Measurements from ENCODE around the gene INPP5A.
"Not testable (repeated sequence)": the region's sequence is repeated elsewhere in the genome, so short reads cannot be mapped to it uniquely, and the experiment has no call there.

INPP5A gene

DNA sequence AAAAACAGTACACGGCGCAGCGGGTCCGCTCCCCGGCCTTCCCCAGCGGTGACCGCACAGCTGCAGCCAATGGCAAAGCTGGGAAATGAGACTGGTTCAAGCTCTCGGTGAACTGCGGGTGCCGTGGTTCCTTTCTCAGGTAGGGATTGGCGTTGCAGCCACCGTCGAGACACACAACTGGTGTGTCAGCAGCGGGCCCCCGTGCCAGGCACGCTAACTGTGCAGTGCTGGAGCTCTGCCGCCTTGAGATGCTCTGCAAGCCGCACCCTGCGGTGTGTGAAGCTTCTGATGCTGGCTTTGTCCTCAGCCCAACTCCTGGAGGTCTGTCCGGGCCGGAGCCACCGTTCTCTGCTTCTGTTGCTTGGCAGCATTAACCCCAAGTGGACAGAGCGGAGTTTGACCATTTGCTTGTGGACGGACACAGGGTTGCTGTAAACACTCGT, 269.0 kb downstream of the INPP5A start:
- DNase-seq = no peak

DNA sequence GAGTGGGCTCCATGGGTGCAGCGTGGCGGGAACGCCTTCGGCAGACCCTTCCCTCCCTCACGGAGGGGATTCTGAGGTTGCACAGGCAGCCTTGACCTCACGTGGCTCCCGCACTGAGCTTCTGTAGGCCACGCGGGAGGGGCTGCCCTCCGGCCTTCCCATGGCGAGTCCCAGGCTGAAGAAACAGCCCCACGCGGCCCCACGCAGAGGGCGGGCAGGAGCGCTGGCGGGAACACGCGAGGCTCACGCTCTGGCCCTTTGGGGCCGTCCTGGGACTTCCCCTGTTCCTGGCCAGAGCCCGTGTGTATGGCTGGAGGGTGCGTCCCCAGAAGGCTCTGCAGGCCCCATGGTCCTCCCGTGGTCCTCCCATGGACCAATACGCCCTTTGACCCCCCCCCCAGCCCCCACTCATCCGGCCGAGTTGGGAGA, 270.0 kb downstream of the INPP5A start:
- DNase-seq = no peak

DNA sequence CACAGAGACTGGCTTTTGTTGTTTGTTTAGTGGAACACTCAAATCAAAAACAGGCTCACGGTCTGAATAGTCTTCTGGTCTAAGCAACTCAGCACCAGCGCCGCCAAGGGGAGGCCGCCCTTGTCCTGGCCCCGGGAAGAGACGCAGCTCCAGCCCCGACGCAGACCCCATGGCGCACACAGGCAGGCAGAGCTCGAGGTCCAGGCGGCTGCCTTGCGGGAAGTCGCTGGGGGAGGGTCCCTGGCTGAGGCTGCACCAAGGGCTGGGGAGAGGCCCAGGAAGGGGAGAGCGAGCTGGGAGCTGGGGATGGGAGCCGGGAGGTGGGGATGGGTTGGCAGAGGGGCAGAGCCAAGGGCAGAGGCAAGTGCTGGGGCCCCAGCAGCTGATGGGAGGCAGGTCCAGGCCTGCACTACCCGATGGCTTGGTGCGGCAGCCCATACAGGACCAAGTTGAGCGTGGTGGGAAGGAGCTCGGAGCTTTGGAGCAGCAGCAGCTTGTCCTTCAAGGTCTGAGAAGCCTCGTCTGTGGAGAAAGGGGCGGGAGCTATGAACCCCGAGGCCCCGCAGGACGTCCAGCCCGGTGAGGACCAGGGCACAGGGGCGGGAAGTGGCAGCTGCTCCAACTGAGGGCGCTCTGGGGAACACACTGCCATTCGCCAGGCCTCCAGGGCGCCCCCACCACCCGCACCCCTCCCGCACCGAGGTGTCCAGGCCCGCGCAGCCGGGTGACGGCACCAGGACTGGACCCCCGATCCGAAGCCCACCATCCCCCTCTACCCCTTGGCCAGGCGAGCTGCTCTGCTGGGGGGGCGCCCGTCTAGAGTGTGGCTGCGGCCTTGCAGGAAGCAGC, 271.0 kb downstream of the INPP5A start:
- DNase-seq = no peak

DNA sequence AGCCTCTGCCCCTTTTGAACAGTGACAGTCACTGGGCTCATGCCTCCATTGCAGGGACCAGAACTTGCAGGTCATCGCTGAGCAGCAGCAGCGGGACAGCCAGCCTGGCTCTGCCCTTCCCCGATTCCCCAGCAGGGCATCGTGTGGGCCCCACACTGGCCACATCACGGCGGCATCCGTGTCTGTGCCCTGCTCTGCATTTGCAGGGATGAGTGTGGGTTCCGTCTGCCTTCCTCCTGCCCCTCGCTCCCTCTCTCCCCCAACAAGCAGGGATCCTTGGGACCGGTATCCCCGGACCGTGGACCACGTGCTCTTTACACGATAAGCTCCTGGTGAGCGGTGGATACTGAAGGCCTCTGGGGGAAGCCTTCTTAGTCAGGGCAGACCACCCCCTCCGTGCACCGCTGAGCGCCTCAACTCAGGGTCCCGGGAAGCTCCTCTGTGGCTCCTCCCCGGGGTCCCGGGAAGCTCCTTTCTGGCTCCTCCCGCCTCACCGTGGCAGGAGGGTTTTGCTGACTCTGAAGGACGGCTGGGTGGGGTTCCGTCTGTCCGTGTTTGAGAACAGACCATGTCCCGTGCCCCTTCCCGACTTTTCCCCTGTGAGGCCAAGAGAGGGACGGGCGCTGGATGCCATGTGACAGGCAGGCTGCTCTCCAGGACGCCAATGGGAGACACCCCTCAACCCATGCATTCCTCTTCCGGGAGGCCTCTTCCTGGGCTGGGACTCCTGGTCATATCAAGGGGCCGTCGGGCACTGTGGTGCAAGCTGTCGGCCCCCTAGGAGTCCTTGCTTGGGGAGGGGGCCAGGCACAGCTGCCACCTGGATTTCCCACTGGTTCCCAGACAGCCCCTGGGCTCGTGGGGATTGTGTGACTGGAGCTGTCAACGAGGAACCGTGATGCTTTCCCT, 271.9 kb downstream of the INPP5A start:
- no peak for DNase-seq

DNA sequence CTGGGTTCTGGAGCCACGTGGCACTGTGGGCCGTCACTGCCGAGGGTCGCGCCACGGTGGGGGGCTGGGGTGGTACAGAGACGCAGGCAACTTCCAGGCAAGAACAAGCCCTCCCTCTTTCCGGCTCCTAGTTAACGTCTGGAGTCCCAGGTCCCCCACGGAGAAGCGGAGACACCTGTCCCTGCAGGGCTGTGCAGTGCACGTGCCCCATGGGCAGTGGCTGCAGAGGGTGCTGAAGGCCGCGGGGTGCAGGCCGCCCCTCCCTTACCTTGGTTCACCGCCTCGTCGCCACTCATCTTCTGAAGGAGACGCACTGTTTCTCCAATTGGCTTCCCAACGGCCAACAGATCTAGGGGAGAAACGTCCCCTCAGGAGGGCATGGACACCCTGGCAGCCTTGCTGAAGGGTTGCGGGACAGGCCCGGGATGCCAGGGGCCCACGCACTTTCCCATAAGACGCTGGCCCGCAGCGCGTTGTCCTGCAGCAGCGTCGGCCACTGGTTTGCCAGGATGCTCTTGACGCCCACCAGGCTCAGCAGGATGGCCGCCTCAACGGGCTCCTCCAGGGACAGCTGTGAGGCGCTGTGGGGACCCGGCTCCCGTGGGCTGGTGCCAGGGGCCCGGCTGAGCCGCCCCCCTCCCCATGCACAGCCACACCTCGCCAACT, 272.7 kb downstream of the INPP5A start:
- DNase-seq = no peak

DNA sequence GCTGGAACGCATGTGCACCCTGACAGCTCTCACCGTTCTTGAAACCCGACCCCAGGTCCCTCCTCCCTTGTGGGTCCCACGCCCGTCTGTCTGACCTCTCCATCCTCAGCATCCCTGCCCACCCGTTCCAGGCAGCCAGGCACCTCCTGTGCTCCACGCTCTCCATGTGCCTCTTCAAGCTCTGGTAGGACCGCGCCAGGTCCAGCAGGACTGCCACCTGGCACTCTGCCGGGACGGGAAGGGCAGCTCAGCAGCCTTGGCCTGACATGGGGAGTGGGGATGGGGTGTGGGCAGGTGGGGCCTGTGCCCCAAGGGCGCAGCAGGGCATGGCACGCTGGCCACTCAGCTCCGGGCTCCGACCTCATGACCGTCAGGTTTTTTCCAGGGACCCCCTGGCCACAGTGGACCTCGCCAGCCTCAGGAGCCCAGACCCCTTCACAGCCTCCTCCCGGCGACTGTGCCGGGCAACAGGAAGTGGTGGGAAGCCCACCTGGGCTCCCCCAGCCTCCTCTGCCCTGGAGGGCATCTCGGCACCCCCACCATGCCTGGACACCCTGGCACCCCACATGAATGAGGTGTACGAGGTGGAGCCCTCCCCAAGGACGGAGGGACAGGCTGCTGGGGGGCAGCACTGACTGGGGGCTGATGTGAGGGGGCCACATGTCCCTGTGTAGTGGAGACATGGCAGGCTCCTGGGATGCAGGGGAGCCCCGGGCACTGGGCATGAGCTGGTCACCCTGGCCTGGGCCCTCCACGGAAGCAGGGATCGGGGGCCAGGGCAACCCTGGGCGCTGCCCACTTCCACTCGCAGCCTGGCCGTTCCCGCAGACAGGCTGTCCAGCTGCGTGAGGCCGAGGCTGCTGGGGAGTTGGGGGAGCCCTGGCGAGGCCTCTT, 273.5 kb downstream of the INPP5A start:
- DNase-seq = no peak

DNA sequence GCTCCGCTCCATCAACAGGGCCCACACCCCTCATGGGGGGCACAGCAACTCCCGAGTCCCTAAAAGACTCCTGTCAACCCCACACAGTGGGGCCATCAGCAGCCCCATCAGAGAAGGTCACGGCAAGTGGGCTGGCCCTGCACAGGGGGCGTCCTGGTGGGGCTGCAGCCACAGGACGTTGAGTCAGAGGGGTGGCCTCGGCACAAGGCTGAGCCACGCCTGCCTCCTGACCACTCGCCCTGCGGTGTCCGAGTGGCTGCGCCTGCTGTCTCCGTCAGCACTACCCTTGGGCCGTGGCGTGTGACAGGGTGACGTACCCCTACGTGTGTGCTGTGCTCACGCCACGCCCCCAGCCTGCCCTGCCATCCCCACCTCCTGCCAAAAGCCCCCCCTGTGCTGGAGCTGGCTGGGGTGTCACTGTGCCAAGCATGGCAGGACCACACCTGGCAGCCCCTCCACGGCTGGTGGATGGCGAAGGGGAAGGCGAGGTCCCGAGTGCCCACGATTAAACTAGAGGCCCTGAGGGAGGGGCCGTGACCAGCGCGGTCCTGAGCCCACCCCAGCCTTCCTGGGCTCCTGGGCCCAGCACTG, 274.4 kb downstream of the INPP5A start:
- no peak for DNase-seq

DNA sequence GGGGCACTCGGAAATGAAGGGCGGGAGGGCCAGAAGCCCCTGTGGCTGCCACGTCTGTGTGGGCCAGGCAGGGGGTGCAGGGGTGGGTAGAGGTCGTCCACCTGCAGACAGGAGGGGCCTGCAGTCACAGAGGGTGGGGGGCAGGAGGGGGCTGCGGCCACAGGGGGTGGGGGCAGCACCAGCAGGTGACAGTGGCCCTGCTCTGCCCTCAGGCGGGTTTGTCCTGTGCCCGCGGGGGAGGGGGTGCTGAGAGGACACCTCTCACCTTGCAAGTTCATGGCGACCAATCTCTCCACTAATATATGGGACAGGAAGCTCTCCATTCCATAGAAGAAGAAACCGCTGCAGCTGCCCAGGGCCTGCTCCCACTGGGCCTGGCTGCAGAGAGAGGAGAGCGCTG, 274.9 kb downstream of the INPP5A start:
- DNase-seq = no peak

DNA sequence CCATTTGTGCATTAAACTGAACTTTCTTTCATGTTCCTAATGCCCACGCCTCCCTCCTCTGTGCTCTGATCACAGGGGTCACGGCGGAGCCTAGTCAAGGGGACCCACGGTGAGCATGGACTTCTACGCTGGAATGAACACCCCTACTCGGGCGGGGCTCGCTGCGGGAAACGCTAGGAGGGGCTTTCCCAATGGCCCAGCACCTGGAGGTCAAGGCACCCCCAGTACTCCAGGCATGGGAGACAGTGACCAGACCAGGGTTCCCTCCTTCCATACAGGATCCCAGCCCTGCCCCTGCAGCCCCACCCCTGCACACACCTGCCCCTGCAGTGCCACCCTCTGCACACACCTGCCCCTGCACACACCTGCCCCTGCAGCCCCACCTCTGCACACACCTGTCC, 275.4 kb downstream of the INPP5A start:
- DNase-seq = no peak

DNA sequence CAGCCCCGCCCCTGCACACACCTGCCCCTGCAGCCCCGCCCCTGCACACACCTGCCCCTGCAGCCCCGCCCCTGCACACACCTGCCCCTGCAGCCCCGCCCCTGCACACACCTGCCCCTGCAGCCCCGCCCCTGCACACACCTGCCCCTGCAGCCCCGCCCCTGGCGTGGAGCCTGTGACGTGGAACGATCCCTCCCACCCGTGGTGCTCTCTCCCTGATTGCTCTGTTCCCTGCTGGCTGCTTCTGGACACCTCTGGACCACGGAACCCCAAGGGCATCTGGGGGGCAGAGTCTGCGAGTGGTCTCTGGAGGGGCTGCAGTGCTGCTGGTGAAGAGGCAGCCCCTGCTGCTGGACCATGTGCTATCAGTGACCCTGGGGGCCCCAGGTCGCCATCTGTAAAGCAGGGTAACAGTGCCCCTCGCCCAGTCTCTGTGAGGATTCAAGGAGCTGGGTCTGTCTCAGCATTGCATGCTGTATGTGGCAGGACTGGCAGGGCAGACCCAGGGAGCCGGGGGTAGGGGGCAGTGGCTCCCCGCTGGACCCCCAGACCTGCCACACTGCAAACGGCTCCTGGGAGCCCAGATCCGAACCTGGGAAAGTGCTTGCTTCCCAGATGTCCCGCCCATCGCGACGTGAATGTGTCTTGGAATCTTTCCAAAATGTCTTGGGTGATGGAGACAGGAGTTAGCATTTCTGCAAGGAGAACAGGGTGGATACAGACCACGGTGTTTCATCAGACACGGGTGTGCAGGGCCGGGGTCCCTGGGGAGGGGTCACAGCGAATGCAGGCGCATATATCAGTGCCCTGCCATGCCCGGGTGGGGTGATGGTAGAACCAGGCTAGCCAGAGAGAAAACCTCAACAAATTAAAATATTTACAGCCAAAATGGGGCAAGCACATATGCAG, 276.2 kb downstream of the INPP5A start:
- no peak for DNase-seq

DNA sequence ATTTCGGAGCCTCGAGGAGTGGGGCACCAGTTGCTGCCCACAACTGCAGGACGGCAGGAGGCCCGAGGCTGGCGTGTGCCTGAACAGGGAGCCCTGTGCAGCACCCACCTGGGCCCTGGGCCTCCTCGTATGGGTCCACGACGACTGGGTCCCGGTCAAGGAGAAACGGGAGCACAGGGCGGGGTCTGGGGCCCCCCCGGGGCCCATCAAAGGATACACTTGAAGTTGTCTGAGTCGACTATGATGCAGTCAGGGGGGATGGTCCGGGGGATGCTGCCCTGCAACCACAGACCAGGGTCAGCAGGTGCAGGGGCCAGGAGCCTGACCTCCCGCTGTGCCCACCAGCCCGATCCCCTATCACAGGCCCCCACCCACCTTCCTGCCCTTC, 276.9 kb downstream of the INPP5A start:
- no peak for DNase-seq

DNA sequence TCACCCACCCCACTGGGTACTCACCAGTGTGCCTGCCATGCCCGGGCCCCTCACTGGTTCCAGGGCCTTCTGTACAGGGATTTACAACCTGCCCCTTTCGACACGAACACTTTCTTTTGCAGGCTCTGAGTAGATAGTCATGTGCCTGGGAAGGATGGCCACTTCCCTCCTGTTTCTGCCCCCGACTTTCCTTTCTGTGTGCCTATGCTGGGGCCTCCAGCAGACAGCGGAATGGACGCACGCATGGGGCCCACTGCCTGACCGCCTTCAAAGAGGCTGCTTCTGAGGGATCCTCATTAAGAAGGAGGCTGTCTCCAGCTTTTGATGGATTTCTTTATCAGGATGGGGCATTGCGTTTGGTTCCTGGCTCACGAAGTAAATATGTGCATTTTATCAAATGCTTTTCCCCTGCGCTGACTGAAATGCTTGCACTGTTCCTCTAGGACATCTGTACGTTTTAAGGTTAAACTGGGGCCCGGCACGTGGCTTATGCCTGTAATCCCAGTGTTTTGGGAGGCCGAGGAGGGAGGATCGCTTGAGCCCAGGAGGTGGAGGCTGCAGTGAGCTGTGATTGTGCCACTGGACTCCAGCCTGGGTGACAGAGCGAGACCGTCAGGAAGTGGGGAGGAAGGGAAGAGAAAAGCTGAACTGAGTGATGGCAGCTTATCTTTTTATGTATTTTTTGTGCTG, 277.7 kb downstream of the INPP5A start:
- DNase-seq = no peak

DNA sequence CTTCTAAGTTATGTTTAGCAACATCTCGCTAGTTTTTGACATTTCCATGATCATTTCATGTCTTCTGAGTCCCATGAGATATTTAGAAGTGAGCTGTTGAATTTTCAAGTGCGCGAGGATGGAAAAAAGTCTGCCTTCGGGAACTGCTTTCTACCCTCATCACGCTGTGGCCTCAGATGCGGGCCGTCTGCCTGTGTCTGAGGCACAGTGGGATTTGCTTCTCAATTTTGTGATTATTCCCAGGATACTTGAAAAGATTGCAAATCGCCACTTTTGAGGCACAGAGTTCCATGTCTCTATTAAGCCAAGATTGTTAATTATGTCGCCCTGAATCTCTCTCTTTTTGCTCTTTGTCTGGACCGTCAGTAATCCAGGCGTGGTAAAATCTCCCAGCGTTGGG, 279.1 kb downstream of the INPP5A start:
- no peak for DNase-seq

DNA sequence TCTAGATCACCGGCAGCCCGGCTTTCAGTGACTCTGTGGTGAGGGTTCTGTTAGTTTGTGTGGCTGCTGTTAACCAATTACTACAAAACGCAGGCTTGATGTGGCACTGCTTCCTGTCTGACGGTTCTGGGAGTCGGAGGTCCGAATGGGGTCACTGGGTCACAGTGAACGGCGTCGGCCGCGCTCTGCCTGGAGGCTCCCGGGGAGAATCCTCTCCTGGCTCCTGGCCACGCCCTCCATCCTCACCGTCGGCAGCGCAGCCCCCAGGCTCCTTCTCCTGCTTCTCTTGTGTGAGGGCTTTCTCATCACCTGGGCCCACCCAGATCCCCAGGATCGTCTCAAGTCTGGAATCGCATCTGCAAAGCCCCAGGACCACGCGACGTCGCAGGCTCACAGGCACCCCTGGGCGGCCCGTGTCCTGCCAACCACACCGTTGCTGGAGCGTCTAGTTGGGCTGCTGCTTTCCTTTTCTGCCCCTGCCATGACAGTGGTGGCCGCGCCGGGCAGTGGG, 280.2 kb downstream of the INPP5A start:
- no peak for DNase-seq

DNA sequence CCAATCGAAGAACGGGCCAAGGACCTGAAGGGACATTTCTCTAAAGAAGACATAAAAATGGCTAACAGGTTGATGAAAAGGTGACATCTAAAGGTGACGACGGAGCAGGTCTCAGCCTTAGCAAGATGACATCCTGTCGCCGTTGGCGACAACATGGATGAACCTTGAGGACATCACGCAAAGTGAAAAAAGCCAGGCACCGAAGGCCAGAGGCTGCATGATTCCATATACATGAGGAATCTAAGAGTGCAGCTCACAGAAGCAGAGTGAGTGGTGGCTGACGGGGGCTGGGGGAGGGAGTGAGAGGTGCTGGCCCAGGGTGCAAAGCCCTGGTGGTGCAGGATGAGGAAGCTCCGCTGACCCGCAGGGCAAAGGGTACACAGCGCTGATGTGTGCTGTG, 282.5 kb downstream of the INPP5A start:
- DNase-seq = no peak

DNA sequence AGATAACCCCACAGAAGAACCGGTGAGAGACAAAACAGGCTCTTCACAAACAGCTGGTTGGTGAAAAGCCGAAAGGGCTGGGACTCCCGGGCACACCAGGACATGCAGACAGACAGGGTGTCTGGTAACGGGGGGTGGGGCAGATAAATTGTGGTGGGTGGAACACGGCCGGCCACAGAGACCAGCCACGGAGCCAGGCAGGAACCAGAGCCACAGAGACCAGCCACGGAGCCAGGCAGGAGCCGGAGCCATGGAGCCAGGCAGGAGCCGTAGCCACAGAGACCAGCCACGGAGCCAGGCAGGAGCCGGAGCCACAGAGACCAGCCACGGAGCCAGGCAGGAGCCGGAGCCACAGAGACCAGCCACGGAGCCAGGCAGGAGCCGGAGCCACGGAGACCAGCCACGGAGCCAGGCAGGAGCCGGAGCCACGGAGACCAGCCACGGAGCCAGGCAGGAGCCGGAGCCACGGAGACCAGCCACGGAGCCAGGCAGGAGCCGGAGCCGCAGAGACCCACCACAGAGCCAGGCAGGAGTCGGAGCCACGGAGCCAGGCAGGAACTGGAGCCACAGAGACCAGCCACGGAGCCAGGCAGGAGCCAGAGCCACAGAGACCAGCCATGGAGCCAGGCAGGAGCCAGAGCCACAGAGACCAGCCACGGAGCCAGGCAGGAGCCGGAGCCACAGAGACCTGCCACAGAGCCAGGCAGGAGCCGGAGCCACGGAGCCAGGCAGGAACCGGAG, 288.4 kb downstream of the INPP5A start:
- not testable (repeated sequence) for DNase-seq

DNA sequence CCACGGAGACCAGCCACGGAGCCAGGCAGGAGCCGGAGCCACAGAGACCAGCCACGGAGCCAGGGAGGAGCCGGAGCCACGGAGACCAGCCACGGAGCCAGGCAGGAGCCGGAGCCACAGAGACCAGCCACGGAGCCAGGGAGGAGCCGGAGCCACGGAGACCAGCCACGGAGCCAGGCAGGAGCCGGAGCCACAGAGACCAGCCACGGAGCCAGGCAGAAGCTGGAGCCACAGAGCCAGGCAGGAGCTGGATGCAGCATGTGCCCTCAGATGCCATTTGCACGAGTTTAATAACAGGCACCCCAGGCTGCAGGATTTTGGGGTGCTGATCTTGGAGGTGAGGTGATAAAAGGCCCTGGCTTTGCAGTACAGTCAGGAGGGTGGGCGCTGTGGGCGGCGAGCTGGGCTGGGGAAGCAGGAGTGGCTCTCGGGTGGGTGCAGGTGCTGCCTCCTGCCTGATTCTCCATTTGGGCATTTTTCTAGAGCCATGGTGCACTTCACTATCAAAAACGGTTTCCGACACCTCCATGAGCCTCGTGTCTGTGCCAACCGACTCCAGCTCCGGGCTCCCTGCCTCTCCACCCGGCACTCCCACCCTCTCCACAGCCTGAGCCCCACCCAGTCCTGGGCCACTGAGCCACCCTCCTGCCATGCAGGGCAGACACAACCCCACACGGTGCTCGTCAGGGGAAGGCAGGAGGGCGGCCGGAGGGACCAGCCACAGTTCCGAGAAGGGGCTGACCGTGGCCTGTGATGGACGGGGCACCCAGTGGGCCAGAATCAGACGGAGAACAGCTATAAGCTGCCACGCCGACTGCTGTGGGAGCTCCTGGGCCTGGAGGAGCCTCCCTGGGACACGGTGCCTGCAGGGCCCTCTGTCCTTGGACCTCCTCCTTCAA, 289.2 kb downstream of the INPP5A start:
- no peak for DNase-seq
